RPMI8226 (cell line): ENCODE data around the gene RPH3AL.
A peak's percentile ranks its signal among the peaks of the same experiment; 100 is the strongest.
"Not testable (repeated sequence)": the region's sequence is repeated elsewhere in the genome, so short reads cannot be mapped to it uniquely, and the experiment has no call there.

ENCODE experiments used
- DNase-seq: peaks from one replicate; pipeline ENCODE4 v3.0.0-alpha.2; 2015

Gene RPH3AL

GRCh38 chr17:168614-169013, 184.0 kb downstream of the RPH3AL start:
- DNase-seq: not testable (repeated sequence)

DNA sequence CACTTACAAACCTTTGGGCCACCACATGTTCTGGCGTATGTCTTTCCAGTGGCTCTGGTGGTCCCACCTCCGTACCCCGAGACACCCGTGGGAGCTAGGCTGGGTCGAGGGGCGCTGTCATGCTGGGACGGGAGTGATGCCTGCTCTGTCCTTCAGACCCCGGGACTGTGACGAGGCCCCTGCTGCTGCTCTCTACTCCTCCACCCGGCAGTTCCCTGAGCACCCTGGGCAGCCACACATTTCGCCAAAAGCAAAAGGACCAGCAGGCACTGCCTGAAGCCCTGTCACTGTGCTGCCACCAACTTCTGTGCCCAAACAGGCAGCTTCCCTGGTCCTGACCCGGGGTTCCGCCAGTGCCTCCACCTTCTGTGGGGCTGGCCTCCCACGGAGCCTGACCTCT, 186.7 kb downstream of the RPH3AL start:
- DNase-seq: no peak

GRCh38 chr17:164303-165235, 188.0 kb downstream of the RPH3AL start:
- DNase-seq: peak; percentile 54

DNA sequence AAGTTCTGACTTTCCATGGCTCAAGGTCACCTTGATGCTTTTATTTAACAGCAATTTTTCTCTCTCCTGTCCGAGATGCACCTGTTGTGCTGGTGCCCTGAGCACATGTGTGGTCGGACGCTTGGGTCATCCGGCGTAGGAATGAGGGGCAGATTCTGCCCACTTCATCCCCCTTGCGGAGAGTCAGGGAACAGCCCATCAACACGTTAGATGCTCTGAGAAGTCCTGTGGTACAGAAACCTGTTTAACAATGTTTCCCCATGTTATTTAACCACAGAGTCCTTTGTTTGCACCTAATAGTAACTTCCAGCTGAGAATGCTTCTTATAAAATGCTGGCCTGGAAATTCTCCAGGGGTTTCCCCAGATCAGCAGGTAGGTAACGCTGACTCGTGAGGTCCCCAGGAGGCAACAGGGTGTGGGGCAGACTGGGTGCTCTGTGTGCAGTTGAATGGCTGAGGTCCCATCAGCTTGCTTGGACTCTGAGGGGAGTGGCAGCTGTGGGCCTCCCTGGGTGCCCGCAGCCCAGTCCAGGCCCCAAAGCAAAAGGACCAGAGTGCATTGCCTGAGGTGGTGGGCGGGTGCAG, 189.0 kb downstream of the RPH3AL start:
- DNase-seq: peak; percentile 68

GRCh38 chr17:162689-163088, 189.9 kb downstream of the RPH3AL start:
- DNase-seq: no peak
